Right lobe of liver (tissue), 4 donors: Measurements from ENCODE around the gene CFAP161.

Experiments used
- POLR2A ChIP-seq: fragments of 450-650 bp; IDR thresholded peaks from one replicate; pipeline ENCODE4 v1.6.1; 2017; ENCODE audit warnings: antibody characterized with exemption, mild to moderate bottlenecking
- TF ChIP-seq, protein P1 (sequence below), 4 donors: fragments of 200-600 bp in 3 of 4; fragments of 450-650 bp in 1 of 4; IDR thresholded peaks; one replicate each; pipeline versions ENCODE4 v1.5.1 to v1.8.0; 2016 to 2022; ENCODE audit warnings: antibody characterized with exemption in 4 of 4, mild to moderate bottlenecking in 2 of 4
- donor health status: DM: no; HTN: no; CAD: no.
- donor health status: DM: no; HTN: no; CAD: no.
- donor health status: DM: no; HTN: yes; CAD: no.

DNA sequence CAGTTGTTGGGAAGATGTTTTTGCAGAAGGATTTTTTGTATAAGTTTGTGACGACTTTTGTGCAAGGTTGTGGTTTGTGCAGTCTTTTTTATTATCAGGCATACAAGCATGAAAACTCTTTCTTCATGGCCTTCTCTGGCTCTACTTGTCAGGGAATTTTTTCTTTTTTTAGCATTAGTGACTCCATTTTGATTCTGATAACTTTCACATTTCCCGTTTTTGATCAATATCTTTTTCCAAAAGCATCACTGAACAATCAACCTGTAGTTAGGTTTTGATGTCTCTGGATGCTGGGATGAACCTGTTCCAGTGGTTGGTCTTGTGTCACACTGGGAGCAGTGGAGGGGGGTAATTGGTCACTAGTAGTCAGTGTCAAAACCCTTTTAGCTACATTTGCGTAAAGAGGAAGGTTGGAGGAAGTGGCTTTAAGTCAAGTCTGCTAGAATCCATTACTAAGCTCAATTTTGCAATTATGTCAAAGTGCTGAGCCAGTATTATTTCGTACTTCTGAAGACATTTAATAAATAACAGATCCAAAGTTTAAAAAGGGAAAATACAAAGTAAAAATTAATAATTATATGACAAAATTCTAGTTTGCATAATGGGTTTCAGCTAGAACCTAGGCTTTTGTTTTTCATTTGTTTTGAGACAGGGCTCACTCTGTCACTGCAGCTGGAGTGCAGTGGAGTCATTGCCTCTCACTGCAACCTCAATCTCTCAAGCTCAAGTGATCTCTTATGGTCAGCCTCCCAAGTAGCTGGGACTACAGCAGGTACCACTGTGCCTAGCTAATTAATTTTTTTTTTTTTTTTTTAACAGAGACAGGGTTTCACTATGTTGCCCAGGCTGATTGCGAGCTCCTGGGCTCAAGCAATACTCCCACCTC, 18.8 kb upstream of the CFAP161 start:
- TF ChIP-seq, protein P1, sequence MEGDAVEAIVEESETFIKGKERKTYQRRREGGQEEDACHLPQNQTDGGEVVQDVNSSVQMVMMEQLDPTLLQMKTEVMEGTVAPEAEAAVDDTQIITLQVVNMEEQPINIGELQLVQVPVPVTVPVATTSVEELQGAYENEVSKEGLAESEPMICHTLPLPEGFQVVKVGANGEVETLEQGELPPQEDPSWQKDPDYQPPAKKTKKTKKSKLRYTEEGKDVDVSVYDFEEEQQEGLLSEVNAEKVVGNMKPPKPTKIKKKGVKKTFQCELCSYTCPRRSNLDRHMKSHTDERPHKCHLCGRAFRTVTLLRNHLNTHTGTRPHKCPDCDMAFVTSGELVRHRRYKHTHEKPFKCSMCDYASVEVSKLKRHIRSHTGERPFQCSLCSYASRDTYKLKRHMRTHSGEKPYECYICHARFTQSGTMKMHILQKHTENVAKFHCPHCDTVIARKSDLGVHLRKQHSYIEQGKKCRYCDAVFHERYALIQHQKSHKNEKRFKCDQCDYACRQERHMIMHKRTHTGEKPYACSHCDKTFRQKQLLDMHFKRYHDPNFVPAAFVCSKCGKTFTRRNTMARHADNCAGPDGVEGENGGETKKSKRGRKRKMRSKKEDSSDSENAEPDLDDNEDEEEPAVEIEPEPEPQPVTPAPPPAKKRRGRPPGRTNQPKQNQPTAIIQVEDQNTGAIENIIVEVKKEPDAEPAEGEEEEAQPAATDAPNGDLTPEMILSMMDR (IDR thresholded peaks at IDR 0.05): no peak
- TF ChIP-seq POLR2A: no peak
